IPS DF 4.7 (cell line): ENCODE measurements around the gene RASL10A.

Source experiments
- DNase-seq: peaks from one replicate; pipeline ENCODE4 v3.0.0-alpha.2; 2013; ENCODE audit warnings: low spot score; ENCODE audit errors: extremely low read depth

Gene RASL10A

GRCh38 chr22:29339381-29340235 lies 24.1 kb upstream of the RASL10A start:
- no peak for DNase-seq

GRCh38 chr22:29338398-29338797 lies 22.9 kb upstream of the RASL10A start:
- no peak for DNase-seq

GRCh38 chr22:29337631-29338284 lies 22.3 kb upstream of the RASL10A start:
- DNase-seq = no peak

- DNase-seq = no peak
These were observed 21.4 kb upstream of the RASL10A start for GRCh38 chr22:29336751-29337490.

GRCh38 chr22:29335656-29336055 lies 20.2 kb upstream of the RASL10A start:
- DNase-seq = no peak

GRCh38 chr22:29334696-29335344 lies 19.3 kb upstream of the RASL10A start:
- DNase-seq = no peak

GRCh38 chr22:29334148-29334547 lies 18.7 kb upstream of the RASL10A start:
- DNase-seq = no peak

- no peak for DNase-seq
These were observed 17.5 kb upstream of the RASL10A start for GRCh38 chr22:29332886-29333496.

GRCh38 chr22:29331658-29332300 lies 16.3 kb upstream of the RASL10A start:
- no peak for DNase-seq

GRCh38 chr22:29331213-29331612 lies 15.7 kb upstream of the RASL10A start:
- no peak for DNase-seq

GRCh38 chr22:29330753-29331152 lies 15.3 kb upstream of the RASL10A start:
- no peak for DNase-seq

GRCh38 chr22:29330291-29330690 lies 14.8 kb upstream of the RASL10A start:
- no peak for DNase-seq

- no peak for DNase-seq
These were observed 14.1 kb upstream of the RASL10A start for GRCh38 chr22:29329581-29329980.

GRCh38 chr22:29328566-29329500 lies 13.3 kb upstream of the RASL10A start:
- DNase-seq = no peak

- no peak for DNase-seq
These were observed 12.6 kb upstream of the RASL10A start for GRCh38 chr22:29328055-29328454.

GRCh38 chr22:29327089-29327764 lies 11.7 kb upstream of the RASL10A start:
- DNase-seq = no peak

GRCh38 chr22:29326481-29326880 lies 11.0 kb upstream of the RASL10A start:
- DNase-seq = no peak

- no peak for DNase-seq
These were observed 10.4 kb upstream of the RASL10A start for GRCh38 chr22:29325785-29326315.

- DNase-seq = no peak
These were observed 9.9 kb upstream of the RASL10A start for GRCh38 chr22:29325356-29325755.
